NCI-H446 treated with DMSO at 0.1 percent for 48 hours (cell line): Measurements from ENCODE around the gene FXR1.
A peak's percentile ranks its signal among the peaks of the same experiment; 100 is the strongest.
"Not testable (repeated sequence)": the region's sequence is repeated elsewhere in the genome, so short reads cannot be mapped to it uniquely, and the experiment has no call there.

ENCODE experiments used
- DNase-seq: peaks from one replicate; lab custom pipeline; 2025; lab: John Stamatoyannopoulos, UW

Gene FXR1

GRCh38 chr3:180912304-180913296 lies at the start of gene FXR1:
Gene FXR1, plus strand, starts transcription at chr3:180912670. Its CDS starts 16 bp downstream, at chr3:180912686.
- DNase-seq, result peak; percentile 71

DNA sequence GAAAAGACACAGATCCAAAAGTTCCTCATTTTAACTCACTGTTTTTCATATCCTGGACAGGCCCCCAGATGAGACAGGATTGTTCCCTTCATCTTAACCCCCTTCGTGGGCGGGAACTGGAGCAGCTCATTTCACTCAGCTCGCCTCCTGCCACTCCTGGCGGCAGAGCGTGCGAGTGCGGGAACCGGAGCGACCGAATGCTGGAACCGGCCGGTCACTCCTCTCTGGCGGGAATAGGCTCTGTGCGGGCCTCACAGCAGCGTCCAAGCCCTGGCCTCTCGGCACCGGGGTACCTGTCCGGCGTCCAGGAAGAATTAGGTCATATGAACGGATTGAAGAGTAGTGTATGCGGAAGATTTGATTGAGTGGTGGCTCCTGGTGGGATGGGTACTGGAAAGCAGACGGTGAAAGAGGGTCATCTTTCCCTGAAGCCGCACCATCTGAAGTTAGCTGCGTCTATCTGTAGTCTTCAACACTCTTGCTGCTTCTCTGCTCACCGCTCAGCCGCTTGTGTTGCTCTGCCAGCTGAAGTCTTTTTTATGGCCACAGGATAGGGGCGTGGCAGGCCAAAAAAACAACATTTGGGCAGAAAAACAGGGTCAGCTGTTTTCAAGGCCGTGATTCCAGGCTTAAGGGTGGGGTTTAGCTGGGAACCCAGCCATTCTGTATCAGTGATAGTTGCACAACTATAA lies 42.3 kb upstream of the FXR1 start:
- DNase-seq, result no peak

GRCh38 chr3:180871901-180872300 lies 40.6 kb upstream of the FXR1 start:
- no peak for DNase-seq

DNA sequence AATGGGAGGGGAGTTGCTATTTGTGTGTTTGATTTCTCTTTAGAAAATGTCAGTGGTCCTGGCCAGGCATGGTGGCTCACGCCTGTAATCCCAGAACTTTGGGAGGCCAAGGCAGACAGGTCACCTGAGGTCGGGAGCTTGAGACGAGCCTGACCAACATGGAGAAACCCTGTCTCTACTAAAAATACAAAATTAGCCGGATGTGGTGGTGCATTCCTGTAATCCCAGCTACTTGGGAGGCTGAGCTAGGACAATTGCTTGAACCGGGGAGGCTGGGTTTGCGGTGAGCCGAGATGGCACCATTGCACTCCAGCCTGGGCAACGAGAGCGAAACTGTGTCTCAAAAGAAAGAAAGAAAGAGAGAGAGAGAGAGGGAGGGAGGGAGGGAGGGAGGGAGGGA lies 40.0 kb upstream of the FXR1 start:
- DNase-seq, result not testable (repeated sequence)

DNA sequence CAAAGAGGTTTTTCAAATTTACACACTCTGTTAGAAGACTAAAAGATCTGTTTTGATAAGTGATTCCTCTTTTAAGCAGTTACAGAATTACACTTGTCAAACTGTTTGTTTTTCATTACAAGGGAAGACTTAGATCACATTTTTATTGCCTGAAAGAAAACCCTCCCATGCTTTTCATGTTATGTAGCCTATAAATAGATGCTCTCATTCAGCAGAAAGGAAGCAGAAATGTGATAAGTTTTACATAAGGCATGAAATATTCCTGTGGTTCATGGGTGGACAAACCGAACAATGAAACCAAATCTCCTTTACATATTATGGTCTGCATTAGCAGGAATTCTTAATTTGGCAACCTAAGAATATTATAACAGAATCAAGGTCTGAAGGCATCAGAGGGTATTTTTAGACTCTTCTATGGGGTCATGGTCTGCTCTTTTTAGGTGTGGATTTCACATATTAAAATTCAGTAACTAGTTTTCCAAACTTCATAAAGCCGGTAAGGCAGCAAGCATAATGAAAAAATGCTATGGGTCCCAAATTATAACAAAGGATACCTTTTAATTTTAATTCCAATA lies 37.3 kb upstream of the FXR1 start:
- no peak for DNase-seq

GRCh38 chr3:180881065-180881801 lies 31.2 kb upstream of the FXR1 start:
- DNase-seq, result no peak

- no peak for DNase-seq
These were observed 30.4 kb upstream of the FXR1 start for GRCh38 chr3:180882115-180882514.

DNA sequence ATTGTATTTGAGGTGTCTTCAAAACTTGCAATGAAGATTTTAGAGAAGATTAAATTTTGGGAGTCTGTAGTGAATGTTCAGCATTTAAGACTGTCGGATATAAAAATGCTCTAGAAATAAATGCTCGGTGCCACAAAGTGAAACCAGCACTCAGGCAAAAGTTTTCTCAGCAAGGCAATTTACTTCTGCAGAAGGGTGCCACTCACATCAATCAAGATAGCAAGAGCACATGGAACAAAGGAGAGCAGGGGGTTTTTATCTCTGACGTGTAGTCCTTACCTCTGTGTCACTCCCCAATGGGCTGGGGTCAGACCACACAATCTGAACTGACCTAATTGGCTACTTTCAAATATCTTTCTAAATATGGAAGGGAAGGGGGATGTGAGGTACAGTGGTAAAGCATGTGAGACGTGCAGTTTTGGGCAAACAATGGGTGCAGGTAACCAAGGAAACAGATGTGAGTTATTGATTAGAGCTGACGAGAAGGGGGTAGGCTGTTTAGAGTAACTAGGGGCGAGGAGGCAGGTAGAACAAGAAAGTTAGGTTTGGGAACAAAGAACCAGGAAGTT lies 23.4 kb upstream of the FXR1 start:
- DNase-seq, result no peak

- no peak for DNase-seq
These were observed 13.9 kb upstream of the FXR1 start for GRCh38 chr3:180898572-180898971.

GRCh38 chr3:180909369-180910127 lies 2.9 kb upstream of the FXR1 start:
- no peak for DNase-seq

DNA sequence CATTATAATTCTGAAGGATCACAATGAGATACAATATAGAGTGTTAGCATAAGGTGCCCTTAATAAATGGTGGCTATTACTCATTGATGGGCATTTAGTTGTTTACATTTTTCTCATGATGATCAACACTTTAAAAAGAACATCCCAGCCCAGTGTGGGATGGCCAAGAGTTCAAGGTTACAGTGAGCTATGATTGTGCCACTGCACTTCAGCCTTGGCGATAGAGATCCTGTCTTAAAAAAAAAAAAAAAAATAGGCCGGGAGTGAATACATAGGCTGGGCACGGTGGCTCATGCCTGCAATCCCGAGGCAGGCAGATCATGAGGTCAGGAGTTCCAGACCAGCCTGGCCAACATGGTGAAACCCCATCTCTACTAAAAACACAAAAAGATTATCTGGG lies 1.6 kb upstream of the FXR1 start:
- no peak for DNase-seq

DNA sequence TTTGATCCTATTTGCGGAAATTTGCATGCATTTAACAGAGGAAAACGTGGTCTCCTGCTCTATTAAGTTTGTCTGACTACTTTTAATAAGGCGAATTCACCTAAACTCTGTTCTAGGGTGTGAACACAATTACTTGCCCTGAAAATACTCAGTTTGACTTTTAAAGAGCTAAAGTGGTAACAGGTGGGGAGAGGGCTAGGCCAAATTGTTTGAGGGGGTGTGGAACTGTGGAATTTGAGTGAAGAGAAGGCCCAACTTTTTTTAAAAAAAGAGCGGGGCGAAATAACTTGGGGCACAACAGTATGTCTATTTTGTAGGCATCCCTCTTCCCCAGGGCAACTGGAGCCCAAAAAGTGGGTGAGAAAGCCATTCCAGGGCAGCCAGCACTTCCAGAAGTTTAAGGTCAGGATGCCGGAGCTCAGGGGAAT lies 580 bp upstream of the FXR1 start:
- DNase-seq, result no peak

GRCh38 chr3:180913581-180914404 lies 1.3 kb downstream of the FXR1 start:
- no peak for DNase-seq

DNA sequence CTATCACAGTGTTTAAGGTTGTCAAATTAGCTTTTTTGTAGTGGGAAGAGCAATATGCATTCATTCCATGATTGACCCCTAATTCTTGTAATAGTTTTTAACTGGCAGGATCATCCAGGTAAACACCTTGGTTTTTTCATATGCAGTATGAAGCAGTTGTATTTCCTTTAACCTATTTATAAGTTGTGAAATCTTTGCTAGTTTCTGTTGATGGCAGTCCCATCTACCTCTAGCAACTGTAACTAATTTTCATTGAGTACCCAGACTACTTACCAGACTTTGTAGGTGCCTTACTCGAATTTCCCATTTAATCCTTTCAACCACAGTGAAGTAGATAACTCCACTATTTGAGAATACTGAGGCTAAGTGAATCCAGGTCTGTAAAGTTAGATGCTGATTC lies 6.1 kb downstream of the FXR1 start:
- DNase-seq, result no peak

- DNase-seq, result no peak
These were observed 9.8 kb downstream of the FXR1 start for GRCh38 chr3:180922242-180922641.

DNA sequence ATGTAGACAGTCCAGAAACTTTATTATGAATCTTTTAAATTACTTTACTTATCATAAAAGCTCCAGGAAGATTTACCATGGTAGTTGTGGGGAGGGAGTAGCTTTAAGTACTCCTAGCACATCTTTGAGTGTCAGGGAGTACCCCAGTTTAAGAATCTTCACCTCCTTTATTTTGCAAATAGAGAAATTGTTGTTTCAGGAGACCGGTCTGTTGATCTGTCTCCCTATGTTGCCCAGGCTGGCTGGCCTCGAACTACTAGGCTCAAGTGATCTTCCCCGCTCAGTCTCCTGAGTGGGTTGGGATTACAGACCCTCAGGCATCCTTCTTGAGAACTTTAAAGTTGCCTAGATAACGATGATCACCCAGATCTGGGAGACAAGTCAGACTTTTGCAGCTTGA lies 11.1 kb downstream of the FXR1 start:
- DNase-seq, result no peak

- DNase-seq, result no peak
These were observed 14.1 kb downstream of the FXR1 start for GRCh38 chr3:180926526-180926925.

DNA sequence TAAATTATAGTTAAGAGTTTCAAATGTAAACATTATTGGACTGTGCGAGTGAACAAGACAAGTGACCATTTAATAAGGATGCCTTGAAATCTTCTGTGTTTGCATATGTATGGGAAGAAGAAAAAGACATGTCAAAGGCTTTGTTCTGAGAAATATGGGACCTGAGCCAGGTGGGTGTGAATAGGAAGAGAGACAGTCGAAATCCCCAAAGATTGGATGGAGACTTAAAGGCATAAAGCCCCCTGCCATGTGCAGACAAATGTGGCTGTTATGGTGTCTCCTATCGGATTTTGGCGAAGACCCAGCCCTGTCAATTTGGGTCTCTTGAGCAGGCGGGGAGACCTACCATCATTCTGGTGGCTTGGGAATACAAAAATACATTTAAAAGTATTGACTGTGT lies 16.9 kb downstream of the FXR1 start:
- DNase-seq, result no peak

GRCh38 chr3:180930526-180930925 lies 18.1 kb downstream of the FXR1 start:
- DNase-seq, result no peak

DNA sequence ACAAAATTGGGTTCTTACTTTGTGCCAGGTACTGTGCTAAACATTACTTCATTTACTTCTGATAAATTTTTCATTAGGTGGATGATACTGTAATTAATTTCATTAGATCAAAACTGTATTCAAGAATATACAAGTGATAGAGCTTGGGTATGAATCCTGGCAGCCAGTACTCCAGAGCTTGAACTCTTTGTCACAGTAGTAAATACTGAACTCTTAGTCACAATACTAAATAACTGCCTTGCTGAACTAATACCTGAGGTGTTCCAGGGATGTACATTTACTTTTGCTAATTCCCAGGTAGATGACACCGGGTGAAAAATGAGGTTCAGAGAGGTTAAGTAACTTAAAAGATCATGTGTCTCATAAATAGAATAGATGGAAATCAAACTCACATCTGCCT lies 20.3 kb downstream of the FXR1 start:
- DNase-seq, result no peak
